Uterus (tissue), 2 donors: ENCODE data around the gene GPR158.

ENCODE experiments used
- POLR2A ChIP-seq, 2 donors: fragments of 450-650 bp; IDR thresholded peaks; one replicate each; pipeline ENCODE4 v1.6.1; 2016; ENCODE audit warnings: antibody characterized with exemption in 2 of 2, mild to moderate bottlenecking in 1 of 2, moderate library complexity in 1 of 2
- TF ChIP-seq, protein P1 (sequence below), 4 experiments: fragments of 200-600 bp in 2 of 4; fragments of 450-650 bp in 2 of 4; sonication (generic) in 2 of 4; IDR thresholded peaks; one replicate each; pipeline ENCODE4 v1.5.1; 2016 to 2019; ENCODE audit warnings: antibody characterized with exemption in 4 of 4, mild to moderate bottlenecking in 2 of 4, moderate library complexity in 1 of 4

DNA sequence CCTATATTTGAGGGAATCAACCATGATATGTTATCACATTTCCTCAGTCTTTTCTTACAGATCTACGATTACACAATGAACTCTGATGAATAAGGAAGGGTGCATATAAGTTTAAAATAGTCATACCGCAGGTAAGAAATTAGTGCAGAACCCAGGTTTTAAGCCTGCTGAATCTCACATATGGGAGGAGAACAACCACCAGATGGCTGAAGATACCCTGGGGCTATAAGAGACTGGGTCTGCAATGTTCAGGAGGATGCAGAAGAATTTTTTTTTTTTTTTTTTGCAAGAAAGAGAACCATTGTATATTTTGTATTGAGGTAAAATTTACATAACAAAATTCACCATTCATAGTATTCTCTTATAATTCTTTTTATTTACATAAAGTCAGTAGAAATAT, 387.0 kb downstream of the GPR158 start:
- TF ChIP-seq, protein P1, sequence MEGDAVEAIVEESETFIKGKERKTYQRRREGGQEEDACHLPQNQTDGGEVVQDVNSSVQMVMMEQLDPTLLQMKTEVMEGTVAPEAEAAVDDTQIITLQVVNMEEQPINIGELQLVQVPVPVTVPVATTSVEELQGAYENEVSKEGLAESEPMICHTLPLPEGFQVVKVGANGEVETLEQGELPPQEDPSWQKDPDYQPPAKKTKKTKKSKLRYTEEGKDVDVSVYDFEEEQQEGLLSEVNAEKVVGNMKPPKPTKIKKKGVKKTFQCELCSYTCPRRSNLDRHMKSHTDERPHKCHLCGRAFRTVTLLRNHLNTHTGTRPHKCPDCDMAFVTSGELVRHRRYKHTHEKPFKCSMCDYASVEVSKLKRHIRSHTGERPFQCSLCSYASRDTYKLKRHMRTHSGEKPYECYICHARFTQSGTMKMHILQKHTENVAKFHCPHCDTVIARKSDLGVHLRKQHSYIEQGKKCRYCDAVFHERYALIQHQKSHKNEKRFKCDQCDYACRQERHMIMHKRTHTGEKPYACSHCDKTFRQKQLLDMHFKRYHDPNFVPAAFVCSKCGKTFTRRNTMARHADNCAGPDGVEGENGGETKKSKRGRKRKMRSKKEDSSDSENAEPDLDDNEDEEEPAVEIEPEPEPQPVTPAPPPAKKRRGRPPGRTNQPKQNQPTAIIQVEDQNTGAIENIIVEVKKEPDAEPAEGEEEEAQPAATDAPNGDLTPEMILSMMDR (IDR thresholded peaks at IDR 0.05), result no peak
- TF ChIP-seq POLR2A (IDR thresholded peaks at IDR 0.05), result no peak
